HepG2 (cell line): ENCODE measurements around the gene TFEB.

Source experiments
- CREM ChIP-seq, 2 experiments: sonication (generic) in 1 of 2; formaldehyde crosslinking in 1 of 2; IDR thresholded peaks; 2 replicates each; pipeline versions ENCODE4 v1.4.0 to v1.6.1; 2016 to 2020; ENCODE audit warnings: antibody characterized with exemption in 1 of 2, mild to moderate bottlenecking in 1 of 2, missing genetic modification reagents in 1 of 2
- CTCF ChIP-seq: sonication (generic); formaldehyde crosslinking; IDR thresholded peaks from 2 replicates; pipeline ENCODE4 v1.5.0; 2020; ENCODE audit warnings: mild to moderate bottlenecking, missing genetic modification reagents, moderate library complexity
- GLI4 ChIP-seq: sonication (generic); formaldehyde crosslinking; IDR thresholded peaks from 2 replicates; pipeline ENCODE4 v1.5.1; 2020; ENCODE audit warnings: missing genetic modification reagents, mild to moderate bottlenecking, moderate library complexity, borderline replicate concordance
- MTA1 ChIP-seq: sonication (generic); formaldehyde crosslinking; IDR thresholded peaks from 2 replicates; pipeline ENCODE4 v1.4.0; 2020; ENCODE audit warnings: missing genetic modification reagents, mild to moderate bottlenecking, borderline replicate concordance
- NR2F1 ChIP-seq, 2 experiments: fragments of 450-650 bp in 1 of 2; formaldehyde crosslinking in 1 of 2; IDR thresholded peaks; 2 replicates each; pipeline versions ENCODE4 v1.5.0 to v1.6.1; 2016 to 2020; ENCODE audit warnings: mild to moderate bottlenecking in 1 of 2, missing compliant biosample characterization in 1 of 2, missing genetic modification reagents in 1 of 2, moderate library complexity in 1 of 2
- PREB ChIP-seq: sonication (generic); formaldehyde crosslinking; IDR thresholded peaks from 2 replicates; pipeline ENCODE4 v1.4.0; 2020; ENCODE audit warnings: missing genetic modification reagents
- RAD21 ChIP-seq: fragments of 450-650 bp; formaldehyde crosslinking; IDR thresholded peaks from 2 replicates; pipeline ENCODE4 v1.5.0; 2020; ENCODE audit warnings: mild to moderate bottlenecking
- REST ChIP-seq, 2 experiments: IDR thresholded peaks; 2 replicates each; pipeline ENCODE4 v1.6.1; 2011 to 2012; ENCODE audit warnings: low read length in 2 of 2, borderline replicate concordance in 1 of 2, low read depth in 1 of 2, mild to moderate bottlenecking in 1 of 2, moderate library complexity in 1 of 2
- SMAD1 ChIP-seq: sonication (generic); formaldehyde crosslinking; IDR thresholded peaks from 2 replicates; pipeline ENCODE4 v1.4.0; 2020; ENCODE audit warnings: missing genetic modification reagents, low read depth, mild to moderate bottlenecking, borderline replicate concordance
- SNRNP70 ChIP-seq: fragments of 200-400 bp; formaldehyde crosslinking; IDR thresholded peaks from 2 replicates; pipeline ENCODE4 v1.6.1; 2017; ENCODE audit warnings: mild to moderate bottlenecking, low read depth, low read length, moderate library complexity
- SUZ12 ChIP-seq: fragments of 150-350 bp; IDR thresholded peaks from 2 replicates; pipeline ENCODE4 v1.6.1; 2014; ENCODE audit warnings: low read depth, low read length
- ZFP1 ChIP-seq: IDR thresholded peaks from 2 replicates; pipeline ENCODE4 v1.6.1; 2016
- ZFYVE20 ChIP-seq: sonication (generic); formaldehyde crosslinking; IDR thresholded peaks from 2 replicates; pipeline ENCODE4 v1.8.0; 2023; ENCODE audit warnings: low read depth, mild to moderate bottlenecking, moderate library complexity, missing genetic modification reagents, borderline replicate concordance
- ZNF354B ChIP-seq: sonication (generic); formaldehyde crosslinking; IDR thresholded peaks from 2 replicates; pipeline ENCODE4 v1.8.0; 2022; ENCODE audit warnings: mild to moderate bottlenecking, missing genetic modification reagents

GRCh38 chr6:41783106-41783780 is 47.8 kb upstream of the TFEB start:
- no peak for TF ChIP-seq REST (IDR thresholded peaks at IDR 0.05; ENCODE audit: borderline replicate concordance in 1 of 2, low read depth in 1 of 2, low read length in 2 of 2)
- no peak for TF ChIP-seq CTCF (CRISPR knock-in tag)
- no peak for TF ChIP-seq GLI4
- no peak for TF ChIP-seq SUZ12
- TF ChIP-seq ZNF354B (CRISPR knock-in tag): no peak
- TF ChIP-seq PREB (CRISPR knock-in tag): no peak
- no peak for TF ChIP-seq CREM (IDR thresholded peaks at IDR 0.05)
- no peak for TF ChIP-seq CREM (CRISPR knock-in tag; IDR thresholded peaks at IDR 0.05)
- TF ChIP-seq NR2F1 (CRISPR knock-in tag; IDR thresholded peaks at IDR 0.05): no peak
- no peak for TF ChIP-seq RAD21 (CRISPR knock-in tag)
- TF ChIP-seq SNRNP70: no peak
- no peak for TF ChIP-seq ZFP1 (CRISPR knock-in tag)
- no peak for TF ChIP-seq ZFYVE20 (CRISPR knock-in tag)
- no peak for TF ChIP-seq SMAD1 (CRISPR knock-in tag)
- TF ChIP-seq MTA1 (CRISPR knock-in tag): no peak
